ENCODE results near the gene LMTK2.
"Not testable (repeated sequence)": the region's sequence is repeated elsewhere in the genome, so short reads cannot be mapped to it uniquely, and the experiment has no call there.

Gene LMTK2

GRCh38 chr7:98205162-98205845 lies 98.6 kb downstream of the LMTK2 start:
- DNase-seq = no peak

- no peak for DNase-seq
Observed at GRCh38 chr7:98206451-98207330, 100.0 kb downstream of the LMTK2 start.

- DNase-seq = no peak
Observed at GRCh38 chr7:98209166-98209920, 102.7 kb downstream of the LMTK2 start.

GRCh38 chr7:98210513-98211220 lies 104.0 kb downstream of the LMTK2 start:
- peak; percentile 67 for DNase-seq

- DNase-seq = peak; percentile 55
Observed at GRCh38 chr7:98211221-98211675, 104.6 kb downstream of the LMTK2 start, which contains the start of gene BHLHA15. Gene BHLHA15, plus strand, starts transcription at chr7:98211439. Its CDS starts 871 bp downstream, at chr7:98212310.

GRCh38 chr7:98211676-98212531 lies 105.2 kb downstream of the LMTK2 start:
- no peak for DNase-seq

GRCh38 chr7:98212532-98213041 lies 105.9 kb downstream of the LMTK2 start:
- no peak for DNase-seq

- DNase-seq = no peak
Observed at GRCh38 chr7:98213296-98213887, 106.7 kb downstream of the LMTK2 start.

GRCh38 chr7:98213888-98214810 lies 107.5 kb downstream of the LMTK2 start:
- DNase-seq = no peak

GRCh38 chr7:98214811-98215321 lies 108.2 kb downstream of the LMTK2 start:
- DNase-seq = no peak

- DNase-seq = no peak
Observed at GRCh38 chr7:98215561-98216495, 109.2 kb downstream of the LMTK2 start.

GRCh38 chr7:98216941-98217622 lies 110.4 kb downstream of the LMTK2 start:
- DNase-seq = no peak

- peak; percentile 24 for DNase-seq
Observed at GRCh38 chr7:98217623-98218582, 111.2 kb downstream of the LMTK2 start.

GRCh38 chr7:98219382-98219781 lies 112.7 kb downstream of the LMTK2 start:
- DNase-seq = not testable (repeated sequence)

- no peak for DNase-seq
Observed at GRCh38 chr7:98221611-98222532, 115.2 kb downstream of the LMTK2 start.

All from NCI-H2171 (cell line).